Activated naive CD4-positive, alpha-beta T cell treated with anti-CD3 and anti-CD28 coated beads, Interleukin-2, amount 50 U/mL, for 72 hours (primary cell): ENCODE data around the gene SOX21. TPM values are rescaled to one million over a fixed set of nuclear protein-coding genes. Genes with fewer than 3 reads are reported as not detected.

ENCODE experiments used
- ATAC-seq, 2 donors: fragments of 150-1000 bp; cut with Tn5 transposase; 2 replicates each; pipeline ENCODE4 v1.10.0; 2021; ENCODE audit warnings: mild to moderate bottlenecking in 2 of 2, moderate library complexity in 2 of 2
- DNase-seq, 2 donors: peaks; one replicate each; pipeline ENCODE4 v3.0.0; 2021 to 2022; ENCODE audit warnings: low spot score in 2 of 2
- H3K27ac Mint-ChIP-seq, 2 donors: one replicate each; pipeline ENCODE4 v1.8.0; 2022; ENCODE audit warnings: mild to moderate bottlenecking in 2 of 2, mixed read lengths in 2 of 2
- H3K36me3 Mint-ChIP-seq, 2 donors: one replicate each; pipeline ENCODE4 v1.8.0; 2022; ENCODE audit warnings: mixed read lengths in 2 of 2
- H3K9me3 Mint-ChIP-seq, 2 donors: one replicate each; pipeline ENCODE4 v1.8.0; 2022; ENCODE audit warnings: mixed read lengths in 2 of 2
- total RNA-seq, 2 donors: library from RNA; stranded (reverse); gene quantifications; one replicate each; pipeline ENCODE4 v1.2.3, GENCODE V29; 2022

SOX21 gene
- total RNA-seq, 2 donors from 2014 or later: not detected

- Mint-ChIP-seq H3K36me3 (peaks cover 6 to 30% of the 10 kb centered on the region in 2 donors), H3K27ac (no peak overlapping the region), H3K9me3 (peaks cover 3 to 5% of the 10 kb centered on the region in 2 donors)
- DNase-seq: no peak
- ATAC-seq: no peak
Measured at GRCh38 chr13:94664889-94665288, 47.5 kb downstream of the SOX21 start.

- no peak overlapping the region for H3K27ac Mint-ChIP-seq
- peaks cover 3 to 16% of the 10 kb centered on the region in 2 donors for H3K36me3 Mint-ChIP-seq
- DNase-seq (no peak), ATAC-seq (no peak)
- peaks cover 0 to under 1% of the 10 kb centered on the region in 2 donors for H3K9me3 Mint-ChIP-seq
Measured at GRCh38 chr13:94662274-94662945, 49.9 kb downstream of the SOX21 start.

GRCh38 chr13:94661406-94661805 is 50.9 kb downstream of the SOX21 start:
- Mint-ChIP-seq H3K27ac (no peak overlapping the region), H3K9me3 (no peaks in the 10 kb centered on the region), H3K36me3 (peaks cover 0 to 6% of the 10 kb centered on the region in 2 donors)
- no peak for DNase-seq
- no peak for ATAC-seq

GRCh38 chr13:94660695-94661326 is 51.5 kb downstream of the SOX21 start:
- peak in 1 of 2 donors; percentile 15 for DNase-seq
- no peaks in the 10 kb centered on the region for H3K36me3 Mint-ChIP-seq
- H3K9me3 Mint-ChIP-seq: no peaks in the 10 kb centered on the region
- no peak overlapping the region for H3K27ac Mint-ChIP-seq
- ATAC-seq: peak in 1 of 2 donors; percentile 25

Other genes with a start within 250 kb of the SOX21 start
- gene DCT, start 232.9 kb downstream of the SOX21 start, total RNA-seq: under 1 TPM; 0.14 to 0.34 TPM
- gene TGDS, start 116.4 kb downstream of the SOX21 start, total RNA-seq: 10 to 100 TPM; 22.9 to 23.7 TPM
- gene GPR180, start 110.7 kb downstream of the SOX21 start, total RNA-seq: 1 to 10 TPM; 7.3 to 7.5 TPM